SKM-1 (cell line): Measurements from ENCODE around the gene MOV10.
A peak's percentile ranks its signal among the peaks of the same experiment; 100 is the strongest.

Experiments used
- DNase-seq: peaks from one replicate; lab custom pipeline; 2025; ENCODE audit not compliant: unreplicated experiment; lab: John Stamatoyannopoulos, UW

Gene MOV10

GRCh38 chr1:112698366-112699310 lies 24.2 kb downstream of the MOV10 start:
- no peak for DNase-seq

DNA sequence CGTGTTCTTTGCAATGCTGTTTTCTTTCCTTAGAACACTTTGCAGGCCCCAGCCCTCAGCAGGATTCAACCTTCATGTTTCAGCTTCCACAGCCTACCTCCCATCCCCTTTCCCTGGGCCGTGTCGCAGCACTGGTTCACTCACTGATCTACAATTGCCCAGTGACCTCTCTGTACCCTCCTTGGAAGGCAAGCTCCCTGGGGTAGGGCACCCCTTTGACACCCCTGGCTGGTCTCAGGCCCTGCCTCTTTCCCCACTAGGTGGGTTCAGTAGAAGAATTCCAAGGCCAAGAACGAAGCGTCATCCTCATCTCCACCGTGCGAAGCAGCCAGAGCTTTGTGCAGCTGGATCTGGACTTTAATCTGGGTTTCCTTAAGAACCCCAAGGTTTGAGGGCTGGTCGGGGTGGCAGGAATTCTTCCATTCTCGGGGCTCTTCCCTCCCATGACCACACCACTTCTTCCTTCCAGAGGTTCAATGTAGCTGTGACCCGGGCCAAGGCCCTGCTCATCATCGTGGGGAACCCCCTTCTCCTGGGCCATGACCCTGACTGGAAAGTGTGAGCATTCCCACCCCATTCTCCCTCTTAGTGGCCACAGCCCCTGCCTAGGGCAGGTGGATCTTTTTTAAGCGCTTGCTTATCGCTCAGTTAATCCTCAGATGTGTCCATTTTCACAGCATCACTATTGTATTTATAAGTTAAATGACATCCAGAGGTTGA lies 25.1 kb downstream of the MOV10 start:
- no peak for DNase-seq

DNA sequence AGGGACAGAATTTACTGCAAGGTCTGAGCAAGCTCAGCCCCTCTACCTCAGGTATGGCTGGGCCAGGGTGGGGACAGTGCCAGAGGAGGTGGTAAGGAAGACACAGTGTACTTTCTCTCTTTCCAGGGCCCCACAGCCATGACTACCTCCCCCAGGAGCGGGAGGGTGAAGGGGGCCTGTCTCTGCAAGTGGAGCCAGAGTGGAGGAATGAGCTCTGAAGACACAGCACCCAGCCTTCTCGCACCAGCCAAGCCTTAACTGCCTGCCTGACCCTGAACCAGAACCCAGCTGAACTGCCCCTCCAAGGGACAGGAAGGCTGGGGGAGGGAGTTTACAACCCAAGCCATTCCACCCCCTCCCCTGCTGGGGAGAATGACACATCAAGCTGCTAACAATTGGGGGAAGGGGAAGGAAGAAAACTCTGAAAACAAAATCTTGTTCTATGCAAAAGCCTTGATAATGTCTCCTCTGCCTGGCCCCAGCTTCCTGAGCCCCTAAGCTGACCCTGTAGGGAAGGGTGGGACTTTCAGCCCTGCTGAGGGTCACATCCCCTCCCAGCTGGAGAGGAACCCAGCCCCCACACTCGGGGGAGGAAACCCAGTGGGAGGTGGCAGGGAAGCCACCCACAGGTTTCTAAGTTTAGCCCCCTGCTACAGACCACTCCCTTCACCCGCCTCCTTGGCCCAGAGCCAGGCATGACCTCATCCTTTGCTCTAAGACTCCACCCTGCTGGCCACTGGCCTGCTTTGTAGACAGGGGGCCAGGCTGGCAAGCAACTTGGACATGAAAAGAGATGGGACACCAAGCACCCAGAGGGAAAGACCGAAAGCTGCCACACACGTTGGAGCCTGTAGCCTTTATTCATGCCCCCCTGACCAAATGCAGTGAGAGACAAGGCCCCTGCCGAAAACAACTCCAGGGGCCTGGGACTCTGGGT lies 26.1 kb downstream of the MOV10 start:
- DNase-seq, result peak; percentile 86

DNA sequence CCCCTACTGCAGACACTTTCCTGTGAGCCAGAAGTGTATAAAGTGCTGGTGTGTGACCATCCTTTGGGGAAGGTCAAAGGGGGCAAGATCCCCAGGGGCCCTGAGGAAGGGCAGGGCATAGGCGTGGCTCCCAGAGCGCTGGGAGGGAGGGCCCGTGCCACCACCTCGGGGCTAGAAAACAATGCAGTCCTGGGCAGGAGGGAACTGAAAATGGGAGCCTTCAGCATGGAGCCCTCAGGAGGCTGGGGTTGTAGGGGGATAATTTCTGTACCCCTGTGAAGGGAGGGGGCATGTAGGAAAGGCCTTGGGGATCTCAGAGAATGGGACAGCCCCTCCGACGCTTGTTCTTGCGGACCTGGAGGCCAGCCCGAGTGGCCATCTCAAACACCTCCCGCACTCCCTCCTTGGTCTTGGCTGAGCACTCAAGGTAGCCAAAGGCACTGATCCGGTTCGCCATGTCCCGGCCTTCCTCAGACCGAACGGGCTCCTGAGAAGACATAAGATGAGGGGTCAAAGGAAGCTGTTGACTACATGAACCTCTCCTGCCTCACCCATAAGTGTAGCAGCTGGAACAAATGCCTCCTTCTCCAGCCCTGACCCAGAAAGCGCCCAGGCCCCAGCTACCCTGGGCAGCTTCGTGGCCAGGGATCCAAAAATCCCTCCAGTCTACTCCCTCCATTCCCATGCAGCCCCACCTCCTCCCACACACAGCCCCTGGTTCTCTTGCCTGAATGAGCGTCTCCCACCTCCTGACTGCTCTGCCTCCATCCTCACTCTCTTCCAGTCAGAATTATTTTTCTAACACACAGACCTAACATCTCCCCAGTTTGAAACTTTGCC lies 27.0 kb downstream of the MOV10 start:
- DNase-seq, result no peak

- DNase-seq, result no peak
Observed at GRCh38 chr1:112702067-112702395, 27.6 kb downstream of the MOV10 start.

DNA sequence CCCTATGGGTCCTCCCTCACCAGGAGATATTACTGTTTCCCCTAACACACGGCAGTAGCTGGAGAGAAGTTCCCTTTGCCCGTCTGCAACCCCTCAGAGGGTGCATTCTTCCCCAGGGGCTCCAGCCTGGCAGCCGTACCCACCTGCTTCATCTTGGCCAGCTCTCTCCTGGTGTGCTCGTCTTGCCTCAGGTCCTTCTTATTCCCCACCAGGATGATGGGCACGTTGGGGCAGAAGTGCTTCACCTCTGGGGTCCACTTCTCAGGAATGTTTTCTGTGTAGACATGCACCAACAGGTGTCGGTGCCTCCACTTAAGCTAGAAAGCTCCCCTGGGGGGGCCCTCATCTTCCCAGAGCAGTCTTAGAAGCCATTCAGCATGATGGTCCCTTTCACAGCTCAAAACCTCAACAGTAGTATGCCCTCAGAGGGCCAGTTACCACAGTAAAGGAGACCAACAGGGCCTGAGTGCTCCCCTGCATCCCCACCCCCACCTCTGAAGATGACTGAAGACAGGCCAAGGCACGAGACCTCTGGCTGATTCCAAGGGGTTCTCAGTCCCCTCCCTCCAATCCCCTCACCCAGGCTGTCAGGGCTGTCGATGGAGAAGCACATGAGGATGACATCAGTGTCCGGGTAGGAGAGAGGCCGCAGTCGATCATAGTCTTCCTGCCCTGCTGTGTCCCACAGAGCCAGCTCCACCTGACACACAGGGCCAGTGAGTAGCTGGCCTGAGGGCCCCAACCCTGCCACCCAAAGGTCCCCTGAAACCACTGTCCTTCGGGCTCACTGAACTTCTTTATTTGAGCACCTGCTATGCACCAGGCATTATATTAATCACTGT lies 28.2 kb downstream of the MOV10 start:
- no peak for DNase-seq

DNA sequence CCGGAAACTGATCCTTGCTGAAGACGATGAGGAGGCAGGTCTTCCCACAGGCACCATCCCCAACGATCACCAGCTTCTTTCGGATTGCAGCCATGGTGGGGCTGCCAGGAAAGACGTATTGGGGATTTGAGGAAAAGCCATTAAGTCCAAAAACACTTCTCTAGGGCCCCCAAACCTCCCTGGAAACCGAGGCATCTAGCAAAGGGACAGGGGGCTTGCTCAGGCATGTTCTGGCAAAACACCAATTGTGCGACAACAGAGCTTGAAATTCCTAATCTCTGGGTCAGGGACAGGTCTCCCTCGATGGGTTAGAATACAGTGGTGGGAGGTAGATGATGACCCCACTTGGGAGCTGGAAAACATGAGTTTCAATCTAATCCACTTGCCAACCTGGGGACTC lies 29.2 kb downstream of the MOV10 start:
- no peak for DNase-seq

- DNase-seq, result no peak
Observed at GRCh38 chr1:112704391-112704933, 30.0 kb downstream of the MOV10 start.

- DNase-seq, result peak; percentile 87
Observed at GRCh38 chr1:112704934-112705627, 30.6 kb downstream of the MOV10 start.

GRCh38 chr1:112706505-112707220 lies 32.2 kb downstream of the MOV10 start, which contains the start of gene RHOC:
Gene RHOC (minus strand): TSS chr1:112707127. CDS start chr1:112703799, 3,328 bp downstream.
- peak; percentile 45 for DNase-seq

GRCh38 chr1:112707221-112708001 lies 33.0 kb downstream of the MOV10 start:
- peak; percentile 82 for DNase-seq

DNA sequence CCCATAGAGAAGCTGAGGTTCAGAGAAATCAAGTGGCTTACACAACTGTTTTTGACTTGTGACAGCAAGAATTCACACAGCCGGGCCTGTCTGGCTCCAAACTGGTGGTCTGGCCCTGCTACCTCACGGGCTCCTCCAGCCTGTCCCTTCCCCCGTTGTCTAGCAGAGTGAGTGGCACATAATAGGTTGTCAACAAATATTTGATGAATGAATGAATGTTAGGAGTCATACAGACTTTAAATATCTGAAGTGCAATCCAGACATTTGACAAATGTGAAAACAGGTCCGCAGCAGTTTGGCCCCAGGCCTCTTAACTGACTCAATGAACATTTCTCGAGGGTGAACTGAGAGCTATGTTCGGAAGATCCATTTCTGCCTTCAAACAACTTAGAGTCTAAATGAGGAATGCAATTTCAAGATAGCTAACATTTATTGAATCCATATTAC lies 33.6 kb downstream of the MOV10 start:
- DNase-seq, result no peak

- no peak for DNase-seq
Observed at GRCh38 chr1:112708489-112708888, 34.0 kb downstream of the MOV10 start.

DNA sequence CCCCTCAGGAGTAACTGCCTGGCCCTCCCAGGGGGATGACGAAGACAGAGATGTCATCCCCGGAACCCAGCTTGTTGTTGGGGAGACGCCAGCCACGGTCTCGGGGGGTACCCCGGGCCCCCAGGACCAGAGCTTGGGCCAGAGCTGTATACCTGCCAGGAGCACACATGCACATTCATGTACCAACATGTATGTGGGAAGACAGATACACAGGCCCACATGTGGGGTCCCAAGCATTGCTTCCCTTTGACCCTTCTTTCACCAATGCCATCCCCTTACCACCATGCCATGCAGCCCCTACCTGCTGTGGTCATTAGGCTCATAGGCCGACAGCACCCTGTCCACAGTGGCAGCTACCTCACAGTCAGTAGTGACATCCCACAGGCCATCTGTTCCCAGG lies 35.7 kb downstream of the MOV10 start:
- no peak for DNase-seq

DNA sequence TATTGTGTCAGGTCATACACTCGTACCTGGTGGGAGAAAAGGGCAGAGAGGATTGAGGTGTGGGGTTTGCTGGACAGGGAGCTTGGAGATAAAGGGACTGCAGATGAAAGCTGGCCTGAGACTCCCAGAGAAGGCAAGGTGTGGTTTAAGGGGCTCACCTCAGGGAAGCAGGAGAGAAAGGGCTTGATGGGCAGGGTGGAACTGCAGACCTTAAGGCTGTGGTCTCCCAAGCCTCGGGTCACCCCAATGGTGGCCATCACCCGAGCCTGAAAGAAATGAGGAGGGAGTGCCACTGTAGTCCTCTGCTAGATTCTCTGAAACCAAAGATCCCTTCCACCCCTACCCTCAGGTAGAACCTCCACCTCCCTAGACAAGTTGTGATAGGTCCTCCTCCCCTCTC lies 36.1 kb downstream of the MOV10 start:
- no peak for DNase-seq

GRCh38 chr1:112711041-112711440 lies 36.6 kb downstream of the MOV10 start:
- DNase-seq, result no peak

GRCh38 chr1:112711670-112712069 lies 37.2 kb downstream of the MOV10 start:
- no peak for DNase-seq
